ENCODE results near the gene MIEF1.

Gene MIEF1

DNA sequence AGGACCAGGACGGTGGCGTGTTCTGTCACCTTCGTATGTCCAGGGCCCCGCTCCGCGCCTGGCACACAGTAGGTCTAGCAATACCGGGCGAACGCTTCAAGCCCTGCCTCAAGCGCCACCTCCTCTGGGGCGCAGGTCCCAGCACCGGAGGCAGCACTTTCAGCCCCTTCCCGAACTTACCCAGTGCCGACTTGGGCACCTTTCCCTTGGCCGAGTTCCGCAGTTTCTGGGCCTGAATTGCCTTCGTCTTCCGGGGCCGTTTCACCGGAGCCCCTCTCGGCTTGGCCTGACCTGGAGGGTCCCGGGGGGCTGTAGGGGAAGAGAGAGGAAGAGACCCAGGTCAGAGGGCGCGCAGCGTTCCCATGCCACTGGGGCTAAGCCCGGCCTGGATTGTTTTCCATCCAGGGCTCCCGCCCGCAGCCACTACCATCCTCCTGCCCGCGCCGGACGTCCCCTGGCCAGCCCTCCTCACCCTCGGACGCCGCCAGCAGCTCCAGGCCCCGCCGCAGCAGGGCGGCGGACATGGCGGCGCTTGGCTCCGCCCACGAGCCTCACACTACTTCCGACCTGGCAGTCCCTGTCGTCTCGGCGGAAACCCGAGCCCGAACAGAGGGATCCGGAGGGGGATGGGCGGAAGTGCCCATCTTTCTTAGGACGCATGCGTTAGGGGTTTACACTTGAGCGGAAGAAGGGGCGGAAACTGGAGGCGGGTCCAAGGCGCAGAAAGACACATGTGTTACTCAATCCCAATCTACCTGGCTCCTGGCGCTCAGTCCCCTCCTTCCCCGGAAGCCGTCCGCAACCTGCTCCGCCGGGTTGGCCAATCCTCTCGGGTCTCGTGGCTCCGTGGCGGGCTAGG is 30.4 kb downstream of the MIEF1 start, which contains the start of gene RPS19BP1:
Gene RPS19BP1 (minus strand): TSS at position 534 of the 859 bp plus-strand sequence. CDS start 10 bp downstream, at position 524.
- peak; percentile 98 for DNase-seq

DNA sequence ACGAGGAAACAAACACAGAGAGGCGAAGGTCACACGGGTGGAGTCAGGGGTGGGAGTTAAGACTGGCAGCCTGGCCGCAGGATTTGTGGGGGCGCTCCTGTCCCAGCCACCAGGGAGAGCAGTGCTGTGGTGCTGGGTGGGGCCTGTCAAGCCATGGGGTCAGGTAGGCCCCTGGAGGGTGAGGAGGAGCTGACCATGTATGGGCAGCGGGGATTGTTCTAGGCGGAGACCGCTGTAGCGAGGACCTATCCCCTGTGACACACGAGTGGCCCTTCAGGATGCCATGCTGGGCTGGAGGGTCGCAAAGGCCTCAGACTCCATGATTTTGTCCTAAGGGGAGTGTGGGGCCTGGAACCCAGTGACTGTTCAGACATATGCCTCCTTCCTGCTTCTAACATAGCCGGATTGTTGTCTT is 32.0 kb downstream of the MIEF1 start:
- DNase-seq = no peak

DNA sequence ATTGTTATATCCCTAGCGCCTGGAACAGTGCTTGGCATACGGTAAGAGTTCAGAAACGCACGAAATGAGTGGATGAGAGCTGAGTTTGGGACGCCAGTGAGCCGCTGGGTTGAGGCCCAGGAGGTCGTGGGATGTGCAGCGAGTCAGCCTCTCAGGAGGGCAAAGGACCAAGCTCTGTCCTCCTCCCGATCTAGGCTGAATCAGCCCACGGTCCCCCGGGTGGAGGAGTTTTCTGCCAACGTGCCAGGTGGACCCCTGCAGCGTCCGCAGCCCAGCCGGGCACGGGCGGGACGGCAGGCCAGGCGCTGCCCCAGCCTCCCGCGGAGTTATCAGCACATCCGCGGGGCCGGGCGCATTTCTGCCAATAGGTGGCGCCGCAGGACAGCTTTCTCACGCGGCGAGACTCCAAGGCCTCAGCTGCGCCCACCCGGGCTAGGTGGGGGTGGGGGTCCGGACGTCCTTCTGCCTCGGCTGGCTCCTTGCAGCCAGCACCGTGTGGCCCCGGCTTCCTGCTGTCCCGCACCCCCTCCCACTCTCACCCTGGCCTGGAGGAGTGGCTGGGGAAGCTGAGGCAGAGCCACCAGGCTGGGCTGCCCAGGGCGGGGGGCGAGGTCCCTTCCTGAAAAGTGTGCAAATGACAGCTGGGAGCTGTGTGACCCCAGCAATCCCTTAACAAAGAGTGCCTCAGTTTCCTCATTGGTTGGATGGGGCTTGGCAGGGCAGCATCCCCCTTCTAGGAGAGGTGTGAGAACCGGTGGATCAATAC is 32.7 kb downstream of the MIEF1 start:
- peak; percentile 77 for DNase-seq

DNA sequence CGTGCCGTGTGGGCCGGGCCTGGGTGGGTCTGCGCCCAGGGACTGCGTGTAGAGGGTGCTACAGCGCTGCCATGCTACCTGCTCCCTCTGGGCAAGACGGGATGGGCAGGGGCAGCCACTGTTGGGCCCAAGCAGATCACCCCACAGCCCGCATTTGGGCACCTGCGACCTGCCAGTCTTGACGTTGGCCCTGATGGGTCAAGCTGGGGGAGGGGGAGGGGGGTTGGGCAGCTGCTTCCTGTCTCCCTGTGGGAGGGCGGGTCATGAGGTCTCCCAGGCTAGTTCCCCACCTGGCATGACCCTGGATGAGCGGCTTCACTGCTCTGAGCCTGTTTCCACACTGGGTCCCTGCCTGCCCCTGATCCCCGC is 33.3 kb downstream of the MIEF1 start:
- DNase-seq = no peak

DNA sequence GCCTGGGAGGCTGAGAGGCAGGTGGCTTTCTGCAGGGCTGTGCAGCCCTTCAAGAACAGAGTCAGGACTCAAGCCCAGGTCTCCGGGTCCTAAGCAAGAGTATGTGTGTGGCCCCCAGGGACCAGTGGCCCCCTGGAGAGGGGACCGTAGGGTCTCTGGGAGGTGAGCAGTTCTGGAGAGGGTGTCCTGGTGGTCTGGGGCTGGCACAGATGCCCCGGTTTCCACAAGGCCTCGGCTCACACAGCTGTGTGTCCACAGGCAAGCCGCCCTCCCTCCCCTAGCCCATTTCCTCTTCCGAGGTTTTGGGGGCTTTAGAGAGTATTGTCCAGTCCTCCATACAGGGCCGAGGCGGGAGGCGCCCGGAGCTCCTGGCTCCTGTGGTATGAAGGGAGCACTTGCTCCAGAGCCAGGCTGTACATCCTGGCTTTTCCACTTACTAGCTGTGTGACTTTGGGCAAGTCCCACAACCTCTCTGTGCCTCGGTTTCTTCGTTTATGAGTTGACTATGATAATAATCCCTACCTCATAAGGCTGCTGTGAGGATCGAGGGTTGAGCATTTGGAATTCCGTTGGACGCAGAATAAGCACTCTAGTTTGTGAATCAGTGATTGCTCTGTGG is 33.9 kb downstream of the MIEF1 start:
- DNase-seq = no peak

DNA sequence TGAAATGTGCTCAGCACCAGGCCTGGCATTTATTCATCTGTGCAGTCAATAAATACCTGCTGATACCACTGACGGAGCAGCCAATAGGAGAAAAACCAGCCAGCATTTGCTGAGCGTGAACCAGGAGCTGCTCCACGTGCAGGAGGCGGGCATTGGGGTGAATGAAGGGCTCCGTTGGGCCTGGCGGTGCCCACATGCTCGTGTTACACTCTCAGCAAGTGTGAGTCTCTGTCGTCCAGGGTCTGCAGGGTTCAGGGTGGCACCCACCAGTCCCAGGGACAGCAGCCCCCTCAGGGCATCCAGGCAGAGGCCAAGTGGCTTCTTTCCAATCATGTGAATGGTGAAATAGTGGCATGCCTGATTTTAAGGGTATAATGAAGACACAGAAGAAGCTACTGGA is 34.6 kb downstream of the MIEF1 start:
- no peak for DNase-seq

DNA sequence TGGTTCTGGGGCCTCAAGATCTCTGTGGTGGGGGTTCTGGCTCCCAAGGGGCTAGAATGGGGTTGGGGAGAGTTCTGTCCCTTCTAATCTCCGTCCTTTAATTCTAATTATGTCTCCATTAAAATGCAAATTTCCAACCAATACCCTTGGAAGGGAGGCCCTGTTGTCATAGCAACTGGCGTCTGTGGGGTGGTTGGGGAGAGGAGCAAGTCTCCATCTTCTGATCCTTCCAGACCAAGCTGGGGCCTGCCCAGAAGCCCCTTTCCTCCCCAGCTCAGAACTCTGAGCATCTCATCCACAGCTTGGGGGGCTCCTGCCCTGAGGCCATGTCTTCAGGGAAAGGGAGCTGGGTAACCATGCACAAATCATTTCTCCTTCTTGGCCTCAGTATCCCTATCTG is 35.9 kb downstream of the MIEF1 start:
- no peak for DNase-seq

DNA sequence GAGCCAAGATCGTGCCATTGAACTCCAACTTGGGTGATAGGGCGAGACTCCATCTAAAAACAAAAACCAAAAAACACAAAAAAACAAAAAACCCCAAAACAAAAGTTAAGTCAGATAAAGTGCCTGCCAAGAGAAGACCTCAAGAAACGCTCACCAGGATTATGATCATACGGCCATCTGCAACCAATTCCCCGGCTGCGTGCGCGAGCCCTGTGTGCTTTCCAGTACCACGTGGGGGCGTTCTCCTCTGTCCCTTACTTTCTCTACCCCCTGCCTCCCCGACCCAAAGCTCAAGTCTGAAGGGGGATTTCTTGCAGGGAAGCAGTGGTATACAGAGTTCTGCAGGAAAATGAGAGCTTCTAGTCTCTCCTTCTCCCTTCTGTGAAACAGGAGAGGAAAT is 41.0 kb downstream of the MIEF1 start:
- no peak for DNase-seq

DNA sequence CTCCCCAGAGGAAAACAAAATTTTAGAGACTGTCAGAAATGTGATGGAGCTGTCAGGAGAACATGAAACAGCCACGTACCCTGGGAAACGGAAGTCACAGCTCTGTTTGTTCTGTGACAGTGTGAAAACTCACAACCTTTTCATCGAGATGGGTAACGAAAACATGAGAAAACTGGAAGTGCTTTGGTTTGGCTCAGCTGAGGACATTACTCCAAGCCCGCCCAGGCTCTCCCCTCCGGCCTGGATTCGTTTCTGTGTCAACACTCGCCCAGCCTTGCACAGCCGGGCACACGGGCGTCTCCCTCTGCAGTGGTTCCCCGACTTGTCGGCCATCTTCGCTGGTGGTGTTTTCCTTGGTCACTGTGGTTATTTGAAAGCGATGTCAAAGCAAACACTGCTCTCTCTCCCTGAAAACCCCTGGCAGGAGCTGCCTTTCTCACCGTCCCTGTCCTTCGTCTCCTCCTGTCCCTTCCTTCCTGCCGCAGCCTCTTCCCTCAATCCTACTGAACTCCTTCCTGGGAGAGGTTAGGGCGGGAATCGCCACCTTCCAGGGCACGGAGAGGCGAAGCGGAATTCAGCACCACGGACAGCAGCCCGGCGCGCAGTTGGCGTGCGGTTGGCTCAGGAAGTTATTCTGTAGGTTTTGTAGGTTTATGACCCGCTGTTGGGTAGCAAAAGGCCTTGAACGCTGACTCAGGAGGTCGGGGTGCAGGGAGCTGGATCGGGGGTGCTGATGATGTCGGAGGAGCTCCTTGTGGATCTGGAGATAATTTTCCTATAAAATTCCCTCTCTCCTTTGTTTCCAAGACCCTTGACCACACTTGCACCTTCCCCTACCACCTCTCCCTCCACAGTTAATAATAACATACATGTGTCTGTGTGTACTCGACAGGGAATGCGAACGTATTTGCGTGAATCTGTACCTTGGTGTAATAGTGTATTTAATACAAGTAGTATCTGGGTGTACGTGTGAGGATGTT is 43.6 kb downstream of the MIEF1 start:
- DNase-seq = no peak

DNA sequence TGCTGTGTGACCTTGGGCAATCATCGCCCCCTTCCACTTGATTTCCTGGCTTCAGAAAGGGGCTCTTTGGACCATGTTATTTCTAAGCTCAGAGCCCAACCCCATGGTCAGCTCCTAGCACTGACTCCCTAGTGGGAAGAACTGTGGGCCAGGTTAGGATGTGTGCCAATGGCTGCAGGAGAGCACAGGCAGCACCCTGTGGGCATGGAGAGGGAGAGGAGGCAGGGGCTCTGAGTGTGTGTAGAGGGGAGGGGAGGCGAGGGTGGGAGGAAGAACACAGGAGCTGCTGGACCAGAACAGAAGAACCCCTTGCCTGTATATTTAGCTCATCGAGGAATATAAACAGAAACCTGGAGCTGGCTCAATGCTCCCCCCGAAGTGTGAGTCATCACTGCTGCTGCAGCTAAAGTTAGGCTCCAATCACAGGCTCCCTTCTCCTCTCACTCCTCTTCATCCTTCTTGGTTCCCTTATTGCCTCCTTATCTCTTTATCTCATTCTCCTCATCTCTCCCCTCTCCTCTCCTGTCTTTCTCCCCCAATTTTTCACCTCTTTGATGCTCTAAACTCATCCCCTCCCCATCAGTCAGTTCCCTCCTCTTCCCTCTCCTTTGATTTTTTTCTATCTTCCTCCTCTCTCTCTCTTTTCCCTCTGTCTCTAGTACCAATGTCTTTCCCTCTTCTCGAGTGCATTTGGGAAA is 44.9 kb downstream of the MIEF1 start:
- DNase-seq = no peak

DNA sequence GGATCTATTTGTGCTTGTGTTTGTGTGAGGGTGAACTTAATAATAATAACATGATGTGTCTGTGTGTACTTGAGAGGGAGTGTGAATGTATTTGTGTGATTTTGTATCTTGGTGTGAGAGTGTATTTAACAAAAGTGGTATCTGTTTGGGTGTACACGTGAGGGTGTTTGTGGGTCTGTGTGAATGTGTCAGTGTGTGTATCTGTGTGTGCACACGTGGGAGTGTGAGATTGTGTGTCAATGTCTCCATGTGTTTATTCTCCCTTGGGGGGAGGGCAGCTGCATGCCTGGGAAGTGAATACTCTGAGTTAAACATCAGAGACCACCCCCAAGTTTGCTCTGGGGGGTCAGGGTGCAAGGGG is 45.5 kb downstream of the MIEF1 start:
- DNase-seq = no peak

DNA sequence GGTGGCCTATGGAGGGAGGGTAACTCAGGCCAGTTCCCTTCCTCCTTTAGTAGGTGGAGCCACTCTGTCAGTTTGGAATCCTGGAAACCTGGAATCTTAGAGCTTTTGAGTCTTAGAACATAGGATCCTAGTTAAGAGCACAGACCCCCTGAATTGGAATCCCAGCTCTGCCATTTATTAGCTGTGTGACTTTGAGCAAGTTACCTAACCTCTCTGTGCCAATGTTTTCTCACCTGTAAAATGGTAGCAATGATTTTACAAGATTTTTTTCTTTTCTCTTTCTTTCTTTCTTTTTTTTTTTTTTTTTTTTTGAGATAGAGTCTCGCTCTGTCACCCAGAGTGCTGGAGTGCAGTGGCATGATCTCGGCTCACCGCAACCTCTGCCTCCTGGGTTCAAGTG is 51.3 kb downstream of the MIEF1 start:
- DNase-seq = no peak

DNA sequence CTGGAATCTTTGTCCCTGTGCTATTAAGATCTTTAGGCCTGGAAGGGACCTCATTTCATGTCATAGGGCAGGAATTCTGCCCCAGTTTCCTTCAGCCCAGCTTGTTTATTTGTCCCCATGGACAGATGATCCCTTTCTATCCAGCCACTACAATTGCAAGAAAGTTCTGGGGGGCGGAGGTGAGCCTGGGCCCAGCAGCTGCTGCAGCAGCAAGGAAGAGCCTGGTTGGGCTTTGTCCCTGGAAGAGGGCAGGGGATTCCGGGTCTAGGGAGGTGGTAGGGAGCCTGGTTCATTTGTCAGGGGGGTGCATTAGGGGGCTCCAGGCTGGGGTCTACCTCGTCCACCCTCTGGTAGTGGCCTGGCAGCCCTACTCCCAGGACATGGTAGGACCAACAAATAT is 52.1 kb downstream of the MIEF1 start:
- DNase-seq = no peak

DNA sequence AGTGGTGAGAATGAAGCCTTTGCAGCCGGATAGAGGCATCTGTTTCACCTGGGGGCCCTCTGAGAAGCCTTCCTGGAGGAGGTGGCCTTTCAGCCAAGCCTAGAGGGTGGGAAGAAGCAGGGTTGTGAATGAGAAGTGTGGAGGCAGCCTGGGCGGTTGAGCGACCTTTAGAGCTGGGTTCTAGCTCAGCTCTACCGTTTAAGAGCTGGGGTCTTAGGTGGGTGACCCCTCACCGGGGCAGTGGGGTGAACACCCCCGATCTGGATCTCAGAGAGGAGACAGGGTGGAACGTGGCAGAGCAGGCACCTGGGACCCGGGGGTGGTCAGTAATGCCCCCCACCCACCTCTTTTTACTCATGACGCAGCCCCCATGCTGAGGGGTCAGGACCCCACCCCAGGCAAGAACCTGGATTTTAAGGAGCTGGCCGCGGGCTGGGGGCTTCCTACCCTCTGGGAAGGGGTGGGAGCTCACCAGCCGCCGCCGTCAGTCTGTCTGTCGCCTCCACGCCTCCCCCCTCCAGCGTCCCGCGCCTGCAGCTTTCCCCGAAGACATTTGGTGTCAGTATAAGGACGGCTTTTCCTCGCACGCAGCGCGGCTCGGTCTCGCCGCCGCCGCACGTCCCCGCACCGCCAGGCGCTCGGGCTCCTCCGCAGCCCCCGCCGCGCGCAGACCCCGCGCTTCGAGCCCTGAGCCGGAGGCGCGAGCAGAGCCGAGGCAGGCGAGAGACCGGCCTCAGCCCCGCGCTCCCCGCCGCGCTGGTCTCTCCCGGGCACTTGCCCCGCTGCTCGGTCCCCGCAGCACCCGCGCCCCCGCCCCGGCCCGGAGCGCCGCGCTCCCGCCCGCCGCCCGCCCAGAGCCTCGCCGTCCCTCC is 55.1 kb downstream of the MIEF1 start:
- DNase-seq = peak; percentile 41

DNA sequence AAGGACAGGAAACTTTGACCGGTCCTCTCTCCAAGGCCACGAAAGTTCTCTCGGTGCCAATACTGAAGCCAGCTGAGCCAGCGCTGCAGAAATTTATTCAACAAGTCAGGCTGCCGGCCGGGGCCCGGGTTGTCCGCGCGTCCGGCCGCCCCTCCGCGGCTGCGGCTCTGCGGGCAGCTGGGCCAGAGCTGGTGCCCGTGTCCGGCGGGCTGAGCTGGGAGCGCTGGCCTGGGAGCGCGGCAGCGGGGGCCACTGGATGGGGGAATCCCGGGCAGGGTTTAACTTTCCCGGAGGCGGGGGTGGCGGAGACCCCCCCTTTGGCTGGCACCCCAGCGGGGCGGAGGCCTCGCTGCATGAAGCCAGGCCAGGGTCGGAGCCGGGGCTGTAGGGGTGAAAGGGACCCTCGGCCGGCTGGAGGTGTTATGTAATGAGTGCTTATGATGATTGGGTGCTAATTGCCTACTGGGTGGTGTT is 56.2 kb downstream of the MIEF1 start:
- DNase-seq = no peak

DNA sequence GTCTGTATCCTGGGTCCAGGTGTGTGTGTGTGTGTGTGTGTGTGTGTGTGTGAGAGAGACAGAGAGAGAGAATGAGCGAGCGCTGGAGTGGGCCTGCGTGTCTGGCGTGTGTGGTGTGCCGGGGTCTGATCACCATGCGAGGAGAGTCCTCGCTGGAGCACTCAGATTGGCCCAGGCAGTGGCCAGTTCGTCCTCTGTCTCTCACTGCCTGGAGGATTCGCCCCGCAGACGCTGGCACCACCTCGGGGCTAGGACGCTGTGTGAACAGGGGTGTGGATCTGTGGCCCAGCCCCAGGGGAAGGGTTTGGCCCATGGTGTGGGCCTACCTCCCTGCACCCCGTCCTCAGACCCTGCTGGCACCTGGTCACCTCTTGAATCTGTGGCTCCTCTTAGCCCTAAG is 56.9 kb downstream of the MIEF1 start:
- DNase-seq = no peak

DNA sequence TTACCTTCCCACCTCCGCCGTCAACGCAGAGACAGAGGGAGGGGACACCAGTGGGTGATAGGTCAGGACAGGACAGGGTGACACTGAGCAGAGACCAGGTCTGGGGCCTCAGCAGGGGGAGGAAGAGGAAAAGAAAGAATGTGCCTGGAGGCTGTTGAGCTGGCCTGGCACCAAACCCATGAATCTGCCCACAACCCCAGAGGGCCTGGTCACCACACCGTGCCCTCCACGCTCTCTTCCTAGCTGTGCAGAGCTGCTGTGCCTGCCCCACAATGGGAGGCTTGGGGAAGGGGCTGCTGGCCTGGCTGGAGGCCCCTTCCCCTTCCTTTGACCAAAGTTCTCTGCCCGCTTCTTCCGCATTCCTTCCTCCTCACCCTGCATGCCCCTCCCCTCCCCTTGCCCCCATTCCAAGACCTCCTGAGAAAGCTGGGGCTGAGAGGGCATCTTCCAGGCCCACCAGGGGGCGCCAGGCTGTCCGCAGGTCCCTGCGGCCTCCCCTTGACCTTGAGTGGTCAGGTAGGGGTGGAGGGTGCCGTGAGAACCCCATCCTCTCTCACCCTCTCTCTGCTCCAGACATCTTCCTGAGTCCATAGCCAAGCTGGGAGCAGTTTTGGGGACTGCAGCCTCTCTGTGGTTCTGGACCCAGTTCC is 57.5 kb downstream of the MIEF1 start:
- no peak for DNase-seq

DNA sequence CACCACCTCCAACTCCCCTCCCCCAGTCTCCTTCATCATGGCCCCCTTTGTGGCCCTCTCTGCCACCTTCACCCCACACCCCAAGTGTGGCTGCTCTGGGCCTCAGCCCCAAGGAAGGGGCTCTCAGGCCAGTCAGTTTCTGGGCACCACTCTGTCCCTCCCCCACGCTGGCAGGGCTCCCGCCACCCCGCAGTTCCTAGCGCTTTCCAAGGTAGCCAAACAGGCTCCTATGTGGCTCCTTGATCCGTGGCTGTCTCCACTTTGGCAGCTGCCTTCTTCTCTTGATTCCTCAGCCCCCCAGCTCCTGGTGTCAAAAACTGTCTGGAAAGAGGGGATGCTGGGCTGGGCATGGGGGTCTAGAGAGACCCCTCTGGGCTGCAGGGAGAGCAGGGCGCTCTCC is 58.0 kb downstream of the MIEF1 start:
- DNase-seq = no peak

DNA sequence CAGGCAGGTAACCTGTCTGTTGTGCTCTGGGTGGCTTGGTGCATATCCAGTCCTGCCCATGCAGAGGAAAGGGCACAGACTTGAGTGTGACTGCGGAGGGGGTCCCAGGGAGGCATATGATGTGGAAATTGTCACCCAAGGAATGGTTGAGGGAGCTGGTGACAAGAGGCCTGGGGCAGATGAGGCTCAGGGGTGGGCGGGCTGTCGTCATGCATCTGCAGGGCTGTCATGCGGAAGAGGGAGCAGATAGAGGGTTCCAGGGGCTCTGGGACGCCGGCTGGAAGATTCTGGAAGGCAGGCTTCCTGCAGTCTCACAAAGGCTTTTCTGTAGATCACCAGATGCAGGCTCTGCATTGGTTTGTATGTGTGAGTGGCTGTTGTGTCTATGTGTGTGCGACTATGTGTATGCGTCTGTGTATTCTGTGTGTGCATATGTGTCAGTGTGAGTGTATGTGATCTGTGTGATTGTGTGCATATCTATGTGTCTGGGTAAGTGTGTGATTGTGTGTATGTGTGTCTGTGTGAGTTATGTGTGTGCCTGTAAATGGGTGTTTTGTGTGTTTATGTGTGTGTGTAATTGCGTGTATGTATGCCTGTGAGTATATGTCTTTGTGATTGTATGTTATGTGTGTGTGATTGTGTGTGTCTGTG is 60.9 kb downstream of the MIEF1 start:
- no peak for DNase-seq
